DMS79 (cell line): ENCODE measurements around the gene CAPN12.

Experiments used
- DNase-seq: peaks from one replicate; lab custom pipeline; 2025; lab: John Stamatoyannopoulos, UW

CAPN12 gene

DNA sequence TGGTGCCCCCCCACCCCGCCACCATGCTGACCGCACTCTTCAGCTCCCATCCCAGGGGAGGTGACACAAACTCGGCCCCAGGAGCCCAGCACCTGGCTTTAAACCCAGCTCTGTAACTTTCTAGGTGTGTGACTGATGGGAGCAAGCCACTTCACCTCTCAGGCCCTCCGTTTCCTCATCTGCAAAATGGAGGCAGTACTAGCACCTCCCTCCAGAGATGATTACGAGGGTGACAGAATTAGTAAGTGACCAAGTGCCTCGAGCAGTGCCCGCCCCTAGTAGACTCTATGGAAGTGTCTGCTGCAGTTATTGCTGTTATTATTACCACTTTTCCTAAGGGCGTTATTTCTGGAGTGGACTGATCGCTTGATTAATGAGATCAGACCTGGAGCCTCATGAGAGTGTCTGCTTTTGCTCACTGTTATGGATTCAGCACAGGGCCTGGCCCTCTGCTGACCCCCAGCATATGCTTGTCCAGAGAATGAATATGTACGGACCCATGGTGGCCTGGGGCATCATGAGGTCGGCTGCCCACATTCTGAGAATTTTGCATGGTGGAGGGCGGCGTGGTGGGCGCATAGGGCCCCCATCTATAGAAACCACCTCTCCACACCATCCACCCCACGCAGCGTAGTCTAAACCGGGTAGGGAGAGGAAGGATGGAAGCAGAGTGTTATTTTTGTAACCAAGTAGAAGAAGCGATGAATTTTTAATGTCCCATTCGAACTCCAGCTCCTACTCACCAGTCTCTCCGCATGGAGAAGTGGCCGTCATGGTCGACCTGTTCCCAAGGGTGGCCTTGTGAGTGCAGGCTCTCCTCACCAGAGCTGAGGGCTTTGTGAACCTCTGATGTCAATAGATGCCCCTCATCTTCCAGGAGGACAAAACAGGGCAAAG, 48.2 kb downstream of the CAPN12 start:
- no peak for DNase-seq

GRCh38 chr19:38695317-38695683, 49.0 kb downstream of the CAPN12 start:
- DNase-seq = no peak

- DNase-seq = no peak
Observed at GRCh38 chr19:38693380-38694223, 50.7 kb downstream of the CAPN12 start.

DNA sequence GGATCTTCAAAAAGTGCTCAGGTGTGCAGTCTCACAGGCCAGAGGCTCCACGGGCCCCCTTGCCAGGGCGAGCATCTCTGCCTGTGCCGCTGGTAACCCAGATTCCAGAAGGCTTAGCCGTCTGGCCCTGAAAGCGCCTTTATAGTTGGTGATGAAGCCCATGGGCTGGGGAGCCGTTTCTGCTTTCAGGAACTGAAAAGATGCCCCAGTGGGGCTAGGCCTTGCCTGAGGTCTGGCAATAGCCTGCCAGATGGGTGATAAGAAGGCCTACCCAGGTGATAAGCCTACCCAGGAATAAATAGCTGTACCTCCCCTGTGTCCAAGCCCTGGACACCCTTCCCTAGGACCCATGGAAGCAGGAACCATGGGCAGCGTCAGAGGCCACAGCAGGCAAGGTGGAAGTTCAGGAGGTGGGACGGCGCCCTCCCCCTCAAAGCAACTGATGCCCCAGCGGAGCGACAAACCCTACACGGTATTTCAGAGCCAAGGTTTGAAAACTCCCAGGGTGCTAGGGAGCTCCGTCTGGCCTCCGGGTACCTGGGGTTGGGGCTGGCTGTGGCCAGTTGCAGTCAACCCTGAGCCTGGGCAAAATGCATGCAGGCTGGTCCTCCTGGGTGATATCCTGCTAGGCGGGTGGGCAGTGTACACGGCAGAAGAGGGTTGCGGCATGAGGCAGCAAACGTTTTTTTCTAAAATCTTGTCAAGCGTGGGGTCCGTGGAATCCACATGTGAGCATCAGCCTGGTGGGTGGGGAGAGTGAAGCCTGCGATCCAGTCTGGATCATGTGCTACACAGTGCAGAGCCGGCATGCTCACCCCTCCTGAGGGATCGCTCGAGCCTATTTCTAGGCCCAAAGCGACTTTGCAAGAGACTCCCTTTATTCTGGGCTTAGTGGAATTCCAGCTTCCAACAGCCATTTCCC, 51.6 kb downstream of the CAPN12 start:
- DNase-seq = no peak

- DNase-seq = no peak
Observed at GRCh38 chr19:38691938-38692457, 52.3 kb downstream of the CAPN12 start.

DNA sequence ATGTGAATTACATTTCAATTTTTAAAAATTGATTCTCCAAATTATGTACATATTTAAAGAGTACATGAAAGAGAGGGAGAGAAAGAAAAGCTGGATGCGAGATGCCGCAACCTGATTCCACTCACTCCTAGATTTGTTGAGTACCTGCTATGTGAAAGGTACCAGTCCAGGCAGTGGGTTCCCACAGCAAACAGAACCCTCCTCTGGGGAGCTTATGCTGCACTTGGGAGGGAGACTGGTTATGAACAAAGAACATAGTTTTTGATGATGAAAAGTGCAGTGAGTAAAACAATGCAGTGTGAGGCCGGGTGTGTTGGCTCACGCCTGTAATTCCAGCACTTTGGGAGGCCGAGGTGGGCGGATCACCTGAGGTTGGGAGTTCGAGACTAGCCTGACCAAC, 53.4 kb downstream of the CAPN12 start:
- DNase-seq = no peak

GRCh38 chr19:38690146-38690545, 54.1 kb downstream of the CAPN12 start:
- DNase-seq = no peak

GRCh38 chr19:38687837-38688378, 56.4 kb downstream of the CAPN12 start:
- DNase-seq = no peak

GRCh38 chr19:38686530-38686888, 57.8 kb downstream of the CAPN12 start:
- DNase-seq = no peak

- no peak for DNase-seq
Observed at GRCh38 chr19:38685666-38686529, 58.4 kb downstream of the CAPN12 start.

- no peak for DNase-seq
Observed at GRCh38 chr19:38684862-38685665, 59.2 kb downstream of the CAPN12 start.

DNA sequence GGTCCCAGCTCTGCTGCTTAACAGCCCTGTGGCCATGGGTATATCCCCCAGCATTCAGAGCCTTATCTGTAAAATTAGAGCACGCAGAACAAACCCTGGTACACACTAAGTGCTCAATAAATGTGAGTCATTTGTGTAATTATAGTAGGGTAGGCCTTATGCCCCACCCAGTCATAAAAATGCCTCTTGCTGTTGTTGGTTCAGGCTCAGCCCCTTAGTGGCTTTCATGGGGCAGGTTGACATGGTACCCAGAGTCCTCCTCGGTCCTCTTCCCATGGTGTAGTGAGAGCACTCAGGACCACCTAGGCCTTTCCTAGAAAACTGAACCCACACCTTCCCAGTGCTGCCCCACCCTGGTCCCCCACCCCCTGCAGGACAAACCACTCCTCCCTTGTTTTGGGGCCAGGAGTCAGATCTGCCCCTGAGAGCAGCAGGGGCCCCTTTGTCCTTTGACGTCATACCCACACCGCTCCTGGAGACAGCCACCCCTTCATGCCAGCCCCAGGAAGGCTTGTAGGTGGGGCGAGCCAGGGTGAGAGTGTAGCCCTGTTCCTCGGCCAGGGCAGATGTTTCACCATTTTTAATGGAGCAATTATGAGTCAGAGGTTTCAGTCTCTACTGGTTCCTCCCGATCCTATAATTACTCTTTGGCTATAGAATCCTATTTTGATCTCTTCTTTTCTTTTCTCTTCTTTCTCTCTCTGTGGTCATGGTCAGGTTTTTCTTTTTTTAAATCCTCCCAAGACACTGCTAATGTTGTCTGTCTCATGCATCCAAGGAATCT, 60.0 kb downstream of the CAPN12 start:
- no peak for DNase-seq

GRCh38 chr19:38683393-38684077, 60.7 kb downstream of the CAPN12 start:
- DNase-seq = peak; percentile 37

- DNase-seq = no peak
Observed at GRCh38 chr19:38682872-38683392, 61.3 kb downstream of the CAPN12 start.

DNA sequence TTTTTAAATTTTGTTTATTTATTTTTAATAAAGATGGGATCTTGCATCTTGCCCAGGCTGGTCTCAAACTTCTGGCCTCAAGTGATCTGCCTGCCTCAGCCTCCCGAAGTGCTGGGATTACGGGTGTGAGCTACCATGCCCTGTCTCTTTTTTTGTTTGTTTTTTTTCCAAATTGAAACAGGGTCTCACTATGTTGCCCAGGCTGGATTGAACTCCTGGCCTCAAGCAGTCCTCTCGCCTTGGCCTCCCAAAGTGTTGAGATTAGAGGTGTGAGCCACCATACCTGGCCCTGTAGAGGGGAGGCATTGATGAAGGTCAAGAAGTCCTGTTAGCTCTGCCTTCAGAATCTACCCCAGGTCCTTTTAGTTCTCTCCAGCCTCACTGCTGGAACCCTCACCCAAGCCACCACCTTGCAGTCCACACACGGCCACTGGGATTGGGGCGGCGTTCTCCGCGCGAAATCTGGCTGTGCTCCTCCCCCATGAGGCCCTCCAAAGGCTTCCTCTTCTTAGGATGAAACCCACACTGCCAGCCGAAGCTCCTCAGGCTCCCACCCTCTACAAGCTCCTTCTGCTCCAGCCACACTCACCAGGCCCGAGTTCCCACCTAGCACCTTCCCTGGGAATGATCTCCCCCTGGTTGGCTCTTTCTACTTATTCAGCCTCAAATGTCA, 61.9 kb downstream of the CAPN12 start:
- no peak for DNase-seq
